Measurements from ENCODE around the gene ASXL3.

DNA sequence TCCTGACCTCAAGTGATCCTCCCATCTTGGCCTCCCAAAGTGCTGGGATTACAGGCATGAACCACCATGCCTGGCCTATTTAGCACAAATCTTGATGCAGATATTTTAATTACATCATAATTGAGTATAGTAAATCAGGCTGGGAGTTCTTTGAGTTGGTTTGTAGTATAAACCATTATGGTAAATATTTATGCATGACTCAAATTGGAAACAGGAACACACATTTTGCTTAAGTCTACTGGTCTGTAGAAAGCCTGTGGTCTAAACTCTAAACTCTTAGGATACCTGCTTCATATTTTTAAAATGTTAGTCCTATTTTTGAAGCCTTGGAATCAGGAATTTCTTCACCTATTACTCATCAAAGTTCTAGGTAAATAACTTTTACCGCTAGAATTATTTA is 16.8 kb downstream of the ASXL3 start:
- TF ChIP-seq, protein P1, sequence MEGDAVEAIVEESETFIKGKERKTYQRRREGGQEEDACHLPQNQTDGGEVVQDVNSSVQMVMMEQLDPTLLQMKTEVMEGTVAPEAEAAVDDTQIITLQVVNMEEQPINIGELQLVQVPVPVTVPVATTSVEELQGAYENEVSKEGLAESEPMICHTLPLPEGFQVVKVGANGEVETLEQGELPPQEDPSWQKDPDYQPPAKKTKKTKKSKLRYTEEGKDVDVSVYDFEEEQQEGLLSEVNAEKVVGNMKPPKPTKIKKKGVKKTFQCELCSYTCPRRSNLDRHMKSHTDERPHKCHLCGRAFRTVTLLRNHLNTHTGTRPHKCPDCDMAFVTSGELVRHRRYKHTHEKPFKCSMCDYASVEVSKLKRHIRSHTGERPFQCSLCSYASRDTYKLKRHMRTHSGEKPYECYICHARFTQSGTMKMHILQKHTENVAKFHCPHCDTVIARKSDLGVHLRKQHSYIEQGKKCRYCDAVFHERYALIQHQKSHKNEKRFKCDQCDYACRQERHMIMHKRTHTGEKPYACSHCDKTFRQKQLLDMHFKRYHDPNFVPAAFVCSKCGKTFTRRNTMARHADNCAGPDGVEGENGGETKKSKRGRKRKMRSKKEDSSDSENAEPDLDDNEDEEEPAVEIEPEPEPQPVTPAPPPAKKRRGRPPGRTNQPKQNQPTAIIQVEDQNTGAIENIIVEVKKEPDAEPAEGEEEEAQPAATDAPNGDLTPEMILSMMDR (IDR thresholded peaks at IDR 0.05; ENCODE audit: insufficient read depth, low read length) = no peak
- TF ChIP-seq, protein P2, sequence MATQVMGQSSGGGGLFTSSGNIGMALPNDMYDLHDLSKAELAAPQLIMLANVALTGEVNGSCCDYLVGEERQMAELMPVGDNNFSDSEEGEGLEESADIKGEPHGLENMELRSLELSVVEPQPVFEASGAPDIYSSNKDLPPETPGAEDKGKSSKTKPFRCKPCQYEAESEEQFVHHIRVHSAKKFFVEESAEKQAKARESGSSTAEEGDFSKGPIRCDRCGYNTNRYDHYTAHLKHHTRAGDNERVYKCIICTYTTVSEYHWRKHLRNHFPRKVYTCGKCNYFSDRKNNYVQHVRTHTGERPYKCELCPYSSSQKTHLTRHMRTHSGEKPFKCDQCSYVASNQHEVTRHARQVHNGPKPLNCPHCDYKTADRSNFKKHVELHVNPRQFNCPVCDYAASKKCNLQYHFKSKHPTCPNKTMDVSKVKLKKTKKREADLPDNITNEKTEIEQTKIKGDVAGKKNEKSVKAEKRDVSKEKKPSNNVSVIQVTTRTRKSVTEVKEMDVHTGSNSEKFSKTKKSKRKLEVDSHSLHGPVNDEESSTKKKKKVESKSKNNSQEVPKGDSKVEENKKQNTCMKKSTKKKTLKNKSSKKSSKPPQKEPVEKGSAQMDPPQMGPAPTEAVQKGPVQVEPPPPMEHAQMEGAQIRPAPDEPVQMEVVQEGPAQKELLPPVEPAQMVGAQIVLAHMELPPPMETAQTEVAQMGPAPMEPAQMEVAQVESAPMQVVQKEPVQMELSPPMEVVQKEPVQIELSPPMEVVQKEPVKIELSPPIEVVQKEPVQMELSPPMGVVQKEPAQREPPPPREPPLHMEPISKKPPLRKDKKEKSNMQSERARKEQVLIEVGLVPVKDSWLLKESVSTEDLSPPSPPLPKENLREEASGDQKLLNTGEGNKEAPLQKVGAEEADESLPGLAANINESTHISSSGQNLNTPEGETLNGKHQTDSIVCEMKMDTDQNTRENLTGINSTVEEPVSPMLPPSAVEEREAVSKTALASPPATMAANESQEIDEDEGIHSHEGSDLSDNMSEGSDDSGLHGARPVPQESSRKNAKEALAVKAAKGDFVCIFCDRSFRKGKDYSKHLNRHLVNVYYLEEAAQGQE (IDR thresholded peaks at IDR 0.05; ENCODE audit: insufficient replicate concordance, low read depth) = no peak
- TF ChIP-seq GABPA (IDR thresholded peaks at IDR 0.05; ENCODE audit: low read depth) = no peak
